COLO829 (cell line): ENCODE measurements around the gene RFPL4A.
"Not testable (repeated sequence)": the region's sequence is repeated elsewhere in the genome, so short reads cannot be mapped to it uniquely, and the experiment has no call there.

Source experiments
- DNase-seq: peaks from one replicate; pipeline ENCODE4 v3.0.0; 2012; ENCODE audit warnings: low spot score

RFPL4A gene

GRCh38 chr19:55758797-55759196 is at the start of gene RFPL4A:
TSS of gene RFPL4A (plus strand) at chr19:55759097. CDS start at chr19:55761801, 2,704 bp downstream.
- DNase-seq: not testable (repeated sequence)

DNA sequence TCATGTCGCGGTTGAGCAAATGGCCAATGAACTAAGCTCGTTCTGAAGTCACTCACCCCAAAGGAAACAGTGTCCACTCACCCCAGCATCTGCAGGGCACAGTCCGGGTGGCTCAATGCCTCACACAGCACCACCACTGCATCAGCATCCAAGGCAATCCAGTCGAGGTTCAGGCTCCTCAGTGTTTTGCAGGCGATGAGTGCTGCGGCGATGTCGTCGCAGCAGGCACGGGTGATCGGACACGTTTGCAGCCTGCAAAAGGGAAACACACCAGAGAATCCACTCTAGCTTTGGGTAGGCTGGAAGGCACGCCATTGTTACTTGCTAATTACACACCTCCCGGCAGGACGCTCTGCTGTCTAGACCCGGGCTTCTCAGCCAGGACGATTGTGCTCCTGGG is 47.2 kb upstream of the RFPL4A start:
- DNase-seq: no peak

- no peak for DNase-seq
These were observed 45.9 kb upstream of the RFPL4A start for GRCh38 chr19:55712804-55713631.

GRCh38 chr19:55716531-55716930 is 42.4 kb upstream of the RFPL4A start:
- no peak for DNase-seq

- no peak for DNase-seq
These were observed 41.6 kb upstream of the RFPL4A start for GRCh38 chr19:55717251-55717650.

- DNase-seq: not testable (repeated sequence)
These were observed 40.8 kb upstream of the RFPL4A start for GRCh38 chr19:55717879-55718711.

DNA sequence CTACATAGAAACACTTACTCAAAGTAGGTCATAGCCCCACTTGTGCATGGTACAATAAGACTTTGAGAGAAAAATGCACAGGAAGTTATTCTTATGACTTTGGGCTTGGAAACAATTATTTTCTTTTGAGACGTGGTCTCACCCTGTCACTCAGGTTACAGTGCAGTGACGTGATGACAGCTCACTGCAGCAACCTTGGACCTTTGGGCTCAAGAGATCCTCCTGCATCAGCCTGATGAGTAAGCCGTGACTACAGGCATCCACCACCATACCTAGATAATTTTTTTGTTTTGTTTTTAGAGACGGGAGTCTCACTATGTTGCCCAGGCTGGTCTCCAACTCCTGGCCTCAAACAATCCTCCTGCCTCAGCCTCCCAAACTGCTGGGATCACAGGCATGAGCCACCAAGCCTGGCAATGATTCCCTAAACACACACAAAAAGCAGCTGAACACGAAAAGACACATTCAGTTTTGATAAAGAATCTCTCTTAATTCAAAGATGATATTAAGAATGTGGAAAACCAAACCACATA is 38.6 kb upstream of the RFPL4A start:
- no peak for DNase-seq

GRCh38 chr19:55720801-55721200 is 38.1 kb upstream of the RFPL4A start:
- DNase-seq: no peak

DNA sequence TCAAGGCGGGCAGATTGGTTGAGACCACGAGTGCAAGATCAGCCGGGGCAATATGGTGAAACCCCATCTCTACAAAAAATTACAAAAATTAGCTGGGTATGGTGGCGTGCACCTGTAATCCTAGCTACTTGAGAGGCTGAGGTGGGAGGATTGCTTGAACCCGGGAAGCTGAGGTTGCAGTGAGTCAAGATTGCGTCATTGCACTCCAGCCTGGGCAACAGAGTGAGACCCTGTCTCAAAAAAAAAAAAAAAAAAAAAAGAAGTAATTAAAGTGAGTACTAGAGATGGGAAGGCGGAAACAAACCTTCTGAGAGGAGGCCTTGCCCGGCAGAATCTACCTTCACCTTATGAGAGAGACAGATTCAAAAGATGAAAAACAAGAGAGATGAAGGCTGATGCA is 35.4 kb upstream of the RFPL4A start:
- no peak for DNase-seq

- not testable (repeated sequence) for DNase-seq
These were observed 28.5 kb upstream of the RFPL4A start for GRCh38 chr19:55730378-55730777.

- DNase-seq: no peak
These were observed 20.6 kb upstream of the RFPL4A start, which contains the start of gene NLRP9 for GRCh38 chr19:55738302-55738701. TSS of gene NLRP9 (minus strand) at chr19:55738402. CDS start at chr19:55738374, 28 bp downstream.

DNA sequence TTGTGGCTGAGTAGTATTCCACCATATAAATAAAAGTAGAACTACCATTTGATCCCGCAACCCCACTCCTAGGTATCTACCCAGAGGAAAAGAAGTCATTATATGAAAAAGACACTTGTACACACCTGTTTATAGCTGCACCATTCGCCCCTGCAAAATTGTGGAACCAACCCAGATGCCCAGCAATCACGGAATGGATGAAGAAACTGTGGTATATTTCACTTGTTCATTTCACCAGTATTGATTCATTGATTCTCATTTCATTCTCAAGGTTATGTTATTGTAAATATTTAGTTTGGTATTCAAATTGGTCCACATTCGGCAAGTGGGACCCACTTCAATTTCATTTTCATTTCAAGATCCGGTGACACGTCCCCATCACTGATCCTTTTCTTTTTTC is 8.2 kb upstream of the RFPL4A start:
- no peak for DNase-seq

GRCh38 chr19:55753401-55753800 is 5.5 kb upstream of the RFPL4A start:
- no peak for DNase-seq

GRCh38 chr19:55756808-55757207 is 2.1 kb upstream of the RFPL4A start:
- DNase-seq: not testable (repeated sequence)

DNA sequence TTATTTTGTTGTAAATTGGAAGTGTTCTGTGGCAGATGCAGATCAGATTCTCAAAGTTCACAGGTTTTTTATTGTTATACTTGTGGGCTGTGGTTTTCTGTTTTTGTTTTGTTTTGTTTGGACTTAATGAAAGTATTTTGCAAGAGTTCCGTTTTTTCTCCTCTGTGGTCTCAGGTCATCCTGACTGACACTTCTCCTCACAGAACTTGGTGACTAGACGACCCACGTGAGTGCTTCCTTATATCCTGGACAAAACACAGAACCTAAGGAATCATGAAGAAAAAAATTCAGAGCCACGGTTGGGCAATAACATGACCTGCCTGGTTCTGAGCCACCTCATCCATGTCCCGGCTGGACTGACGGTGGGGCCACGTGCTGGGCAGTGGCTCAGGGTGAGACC is 7.6 kb downstream of the RFPL4A start:
- no peak for DNase-seq

DNA sequence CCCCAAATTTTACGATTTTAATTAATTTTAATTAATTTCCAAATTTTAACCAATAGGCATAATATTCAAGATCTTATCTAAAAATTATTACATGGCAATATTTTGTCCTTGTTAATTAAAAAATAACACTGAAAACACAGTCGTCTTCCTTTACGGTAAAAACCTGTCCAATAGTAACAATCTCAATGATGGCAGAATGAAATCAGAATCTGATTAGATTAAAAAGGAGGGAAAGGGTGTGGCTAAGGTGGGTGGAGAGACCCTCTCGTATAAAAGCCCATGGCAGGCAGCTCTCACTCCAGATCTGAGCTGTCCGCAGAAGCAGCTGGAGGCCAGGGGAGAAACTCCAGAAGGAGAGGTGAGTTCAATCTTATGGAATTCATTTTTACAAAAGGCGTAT is 9.9 kb downstream of the RFPL4A start, which contains the start of gene RFPL4AL1:
TSS of gene RFPL4AL1 (plus strand) at position 301 of the 400 bp plus-strand sequence. CDS start 2,687 bp downstream, outside the sequence.
- not testable (repeated sequence) for DNase-seq

DNA sequence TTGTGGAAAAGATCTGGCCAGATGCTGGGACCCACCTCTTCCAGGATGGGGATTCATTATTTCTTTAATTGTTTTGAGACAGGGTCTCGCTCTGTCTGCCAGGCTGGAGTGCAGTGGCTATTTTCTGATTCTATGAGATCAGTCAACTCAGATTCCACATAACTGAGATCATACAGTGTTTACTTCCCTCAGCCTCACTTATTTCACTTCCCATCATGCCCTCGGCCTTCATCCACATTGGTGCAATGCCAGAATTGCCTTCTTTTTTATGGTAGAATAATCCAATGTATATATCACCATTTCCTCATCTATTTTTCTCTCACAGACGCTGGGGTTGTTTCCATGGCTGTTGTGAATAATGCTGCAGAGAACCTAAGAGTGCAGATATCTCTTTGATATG is 10.7 kb downstream of the RFPL4A start:
- not testable (repeated sequence) for DNase-seq

DNA sequence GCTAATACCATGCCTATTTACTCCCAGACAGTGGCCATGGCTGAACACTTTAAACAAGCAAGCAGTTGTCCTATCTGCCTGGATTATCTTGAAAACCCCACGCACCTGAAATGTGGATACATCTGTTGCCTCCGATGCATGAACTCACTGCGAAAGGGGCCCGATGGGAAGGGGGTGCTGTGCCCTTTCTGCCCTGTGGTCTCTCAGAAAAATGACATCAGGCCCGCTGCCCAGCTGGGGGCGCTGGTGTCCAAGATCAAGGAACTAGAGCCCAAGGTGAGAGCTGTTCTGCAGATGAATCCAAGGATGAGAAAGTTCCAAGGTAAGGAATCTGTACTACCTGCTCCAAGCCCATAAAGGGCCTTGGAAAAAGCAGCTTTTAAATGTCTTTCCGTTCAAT is 18.6 kb downstream of the RFPL4A start:
- DNase-seq: no peak

GRCh38 chr19:55778331-55778730 is 19.4 kb downstream of the RFPL4A start:
- DNase-seq: no peak

GRCh38 chr19:55781112-55781511 is 22.2 kb downstream of the RFPL4A start:
- DNase-seq: no peak

GRCh38 chr19:55795021-55795420 is 36.1 kb downstream of the RFPL4A start:
- no peak for DNase-seq

GRCh38 chr19:55801416-55801815 is 42.5 kb downstream of the RFPL4A start:
- DNase-seq: no peak

- DNase-seq: no peak
These were observed 43.4 kb downstream of the RFPL4A start for GRCh38 chr19:55802281-55802680.
